BJ (cell line): ENCODE measurements around the gene CXCR5. TPM values are rescaled to one million over a fixed set of nuclear protein-coding genes. Genes with fewer than 3 reads are reported as not detected.

ENCODE experiments used
- CTCF ChIA-PET: fragments of 350-600 bp; formaldehyde crosslinking; extraction: SDS; loops from one replicate; lab custom pipeline; 2021; ENCODE audit warnings: antibody characterized with exemption, inconsistent platforms; lab: Yijun Ruan, JAX
- POLR2A ChIA-PET: fragments of 300-600 bp; sonication (Branson Sonifier 250); formaldehyde crosslinking; extraction: SDS; loops from one replicate; lab custom pipeline; 2021; ENCODE audit warnings: antibody characterized with exemption; lab: Charles Lee
- DNase-seq: peaks from one replicate; pipeline ENCODE4 v3.0.0-alpha.2; 2011; ENCODE audit warnings: low read depth
- H3K27me3 ChIP-seq: 2 replicates; pipeline ENCODE4 v1.6.0; 2011; ENCODE audit warnings: low read length; ENCODE audit not compliant: control insufficient read depth, insufficient read depth
- H3K36me3 ChIP-seq: 2 replicates; pipeline ENCODE4 v1.5.1; 2011; ENCODE audit warnings: low read length; ENCODE audit not compliant: control insufficient read depth, insufficient read depth
- H3K4me3 ChIP-seq: 2 replicates; pipeline ENCODE4 v1.5.1; 2011; ENCODE audit warnings: low read depth, mild to moderate bottlenecking, control low read depth, low read length
- CTCF ChIP-seq: IDR thresholded peaks from 2 replicates; pipeline ENCODE4 v1.5.1; 2011; ENCODE audit warnings: low read depth, mild to moderate bottlenecking, control low read depth, inconsistent platforms, low read length, moderate library complexity; ENCODE audit not compliant: insufficient read depth
- polyA plus RNA-seq: library from polyadenylated mRNA; depleted of rRNA; stranded (reverse); fragments of >200 nt; gene quantifications from 2 replicates; pipeline ENCODE4 v1.2.3, GENCODE V29; 2011; rRNA removed
- small RNA-seq: library from RNA; depleted of rRNA; stranded (forward); fragments of <200 nt; gene quantifications from one replicate; pipeline ENCODE3, GENCODE V24; 2012; ENCODE audit warnings: low replicate concordance, low read depth; ENCODE audit not compliant: insufficient read length

The CXCR5 gene
- polyA plus RNA-seq, 1 experiment: not detected

- no peaks in the 10 kb centered on the region for H3K36me3 ChIP-seq
Observed at GRCh38 chr11:118947091-118947490, 63.4 kb downstream of the CXCR5 start.

More at GRCh38 chr11:118947091-118947490, 63.4 kb downstream of the CXCR5 start:
- H3K27me3 ChIP-seq: peaks cover 13% of the 10 kb centered on the region
- H3K4me3 ChIP-seq: no peak overlapping the region
- CTCF ChIA-PET: interaction anchor here (0.8 to 4.2 kb wide), 5 partner anchors 10 to 257 kb away, joined by 4 to 16 read pairs (median 9); partner anchors contain the start of gene BCL9L
- DNase-seq: no peak
- POLR2A ChIA-PET: no interaction called here
- TF ChIP-seq CTCF: no peak

Small RNA genes lying within 50 kb of the gene (small RNA-seq; reads per million reads assigned to genes)
- not detected for gene MIR4492
- gene RF00019: not detected
- not detected for gene RN7SL688P

Other genes starting within 250 kb of the CXCR5 start
- not detected in 2 replicates for gene TREH, start 204.2 kb upstream of the CXCR5 start, polyA plus RNA-seq
- gene DDX6, start 92.7 kb upstream of the CXCR5 start, polyA plus RNA-seq: 23.7 and 49.8 TPM in 2 replicates
- 8.6 and 15.0 TPM in 2 replicates for gene BCL9L, start 42.0 kb downstream of the CXCR5 start, polyA plus RNA-seq
- 0.18 and 0.20 TPM in 2 replicates for gene UPK2, start 72.4 kb downstream of the CXCR5 start, polyA plus RNA-seq
- gene FOXR1, start 87.9 kb downstream of the CXCR5 start, polyA plus RNA-seq: not detected in 2 replicates
- gene CENATAC, start 114.2 kb downstream of the CXCR5 start, polyA plus RNA-seq: 10.5 and 12.0 TPM in 2 replicates
- 351 and 799 TPM in 2 replicates for gene RPS25, start 134.5 kb downstream of the CXCR5 start, polyA plus RNA-seq
- 167 and 211 TPM in 2 replicates for gene TRAPPC4, start 134.9 kb downstream of the CXCR5 start, polyA plus RNA-seq
- 14.1 and 21.4 TPM in 2 replicates for gene SLC37A4, start 147.0 kb downstream of the CXCR5 start, polyA plus RNA-seq
- gene HYOU1, start 173.3 kb downstream of the CXCR5 start, polyA plus RNA-seq: 115 and 123 TPM in 2 replicates
- 11.4 and 15.9 TPM in 2 replicates for gene VPS11, start 183.9 kb downstream of the CXCR5 start, polyA plus RNA-seq
- gene HMBS, start 201.0 kb downstream of the CXCR5 start, polyA plus RNA-seq: 38.4 and 54.9 TPM in 2 replicates
- gene DPAGT1, start 218.0 kb downstream of the CXCR5 start, polyA plus RNA-seq: 67.4 and 75.6 TPM in 2 replicates
- 2.8 and 5.7 TPM in 2 replicates for gene C2CD2L, start 223.5 kb downstream of the CXCR5 start, polyA plus RNA-seq
- gene HINFP, start 237.7 kb downstream of the CXCR5 start, polyA plus RNA-seq: 17.6 and 27.3 TPM in 2 replicates